Measurements from ENCODE around the gene ZNF521. TPM values are rescaled to one million over a fixed set of nuclear protein-coding genes. Genes with fewer than 3 reads are reported as not detected.

ZNF521 gene
- total RNA-seq, 1 experiment from 2014 or later = not detected

DNA sequence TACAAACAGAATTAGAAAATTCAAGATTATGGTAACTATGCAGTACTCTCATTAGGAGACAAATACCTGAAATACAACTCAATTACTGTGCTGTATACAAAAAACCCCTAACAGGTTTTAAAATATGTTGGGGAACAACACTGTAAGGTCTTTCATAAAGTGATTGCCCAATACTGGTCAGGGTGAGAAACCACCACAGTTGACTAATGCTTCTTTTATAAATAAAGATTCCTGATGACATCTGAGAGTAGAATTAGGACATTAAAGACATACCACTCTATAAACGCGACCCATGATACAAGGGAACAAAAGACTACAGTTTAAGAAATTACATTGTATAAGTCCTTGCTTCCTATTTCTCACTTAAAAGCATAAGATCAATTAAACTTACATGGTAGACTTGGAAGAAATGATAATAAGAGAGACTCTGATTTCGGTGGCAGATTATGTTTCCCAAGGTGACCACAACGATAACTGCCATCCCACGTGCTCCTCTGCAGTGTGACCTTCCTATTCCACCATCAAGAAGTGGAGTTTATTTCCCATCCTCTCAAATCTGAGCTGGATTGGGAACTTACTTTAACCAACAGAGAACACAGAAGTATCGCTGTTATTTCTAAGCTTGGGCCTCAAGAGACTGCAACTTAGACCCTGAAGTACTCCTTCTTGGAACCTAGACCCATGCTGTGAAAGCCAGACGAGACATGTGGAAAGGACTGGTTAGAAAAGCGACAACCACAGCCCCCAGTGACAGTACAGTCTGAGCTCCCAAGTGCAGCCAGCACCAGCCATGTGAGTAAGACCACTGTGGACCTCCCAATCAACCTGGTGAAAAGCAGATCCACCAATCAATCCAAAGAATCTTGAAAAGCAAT lies 52.3 kb downstream of the ZNF521 start:
- BruUV-seq (replicated peaks) = no TSS peak
- H3K27me3 ChIP-seq (replicated peaks; ENCODE audit: insufficient read depth, low read depth, low read length, poor library complexity) = no peaks in the 10 kb centered on the region
- no peak for TF ChIP-seq EZH2 (IDR thresholded peaks at IDR 0.05; ENCODE audit: borderline replicate concordance, low read depth, low read length, poor library complexity, severe bottlenecking)
- TF ChIP-seq, protein P1, sequence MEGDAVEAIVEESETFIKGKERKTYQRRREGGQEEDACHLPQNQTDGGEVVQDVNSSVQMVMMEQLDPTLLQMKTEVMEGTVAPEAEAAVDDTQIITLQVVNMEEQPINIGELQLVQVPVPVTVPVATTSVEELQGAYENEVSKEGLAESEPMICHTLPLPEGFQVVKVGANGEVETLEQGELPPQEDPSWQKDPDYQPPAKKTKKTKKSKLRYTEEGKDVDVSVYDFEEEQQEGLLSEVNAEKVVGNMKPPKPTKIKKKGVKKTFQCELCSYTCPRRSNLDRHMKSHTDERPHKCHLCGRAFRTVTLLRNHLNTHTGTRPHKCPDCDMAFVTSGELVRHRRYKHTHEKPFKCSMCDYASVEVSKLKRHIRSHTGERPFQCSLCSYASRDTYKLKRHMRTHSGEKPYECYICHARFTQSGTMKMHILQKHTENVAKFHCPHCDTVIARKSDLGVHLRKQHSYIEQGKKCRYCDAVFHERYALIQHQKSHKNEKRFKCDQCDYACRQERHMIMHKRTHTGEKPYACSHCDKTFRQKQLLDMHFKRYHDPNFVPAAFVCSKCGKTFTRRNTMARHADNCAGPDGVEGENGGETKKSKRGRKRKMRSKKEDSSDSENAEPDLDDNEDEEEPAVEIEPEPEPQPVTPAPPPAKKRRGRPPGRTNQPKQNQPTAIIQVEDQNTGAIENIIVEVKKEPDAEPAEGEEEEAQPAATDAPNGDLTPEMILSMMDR (conservative IDR thresholded peaks at IDR 0.05; ENCODE audit: low read depth, low read length) = no peak
- H3K4me1 ChIP-seq (ENCODE audit: insufficient read depth, low read length, poor library complexity, severe bottlenecking) = no peaks in the 10 kb centered on the region
- ChIA-PET CTCF (no interaction called here), POLR2A (ENCODE audit: low non-redundant PET) (no interaction called here)
- H3K4me3 ChIP-seq (ENCODE audit: low read depth, low read length, poor library complexity, severe bottlenecking) = no peak overlapping the region
- H3K9me3 ChIP-seq (ENCODE audit: low read depth, low read length, poor library complexity, severe bottlenecking) = no peaks in the 10 kb centered on the region
- DNase-seq (ENCODE audit: low spot score) = no peak
- no peaks in the 10 kb centered on the region for H3K36me3 ChIP-seq (ENCODE audit: insufficient read depth, low read length, poor library complexity, severe bottlenecking)
- intact Hi-C loops (cut with micrococcal nuclease; ENCODE audit: unreplicated experiment) = no loop called here
- no peak overlapping the region for H3K27ac ChIP-seq (ENCODE audit: low read depth, low read length, poor library complexity, severe bottlenecking)

DNA sequence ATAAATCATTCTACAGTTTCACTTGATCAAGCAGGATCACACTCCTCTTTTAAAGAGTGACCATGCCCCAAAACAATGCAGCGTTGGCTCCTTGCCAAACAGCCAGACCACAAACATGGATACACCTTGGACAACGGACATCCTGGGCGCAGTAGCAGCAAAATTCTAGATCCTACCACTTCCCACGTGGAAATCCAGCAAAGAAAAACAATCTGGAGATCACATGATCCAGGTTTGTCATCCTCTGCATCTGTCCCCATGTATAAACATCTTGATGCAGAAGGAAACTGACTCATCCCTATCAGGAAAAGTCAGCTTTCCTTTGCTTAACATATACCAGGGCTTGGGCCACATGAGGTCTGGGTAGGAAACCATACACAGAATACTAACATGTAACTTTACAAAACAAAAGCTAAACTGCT lies 53.1 kb downstream of the ZNF521 start:
- intact Hi-C loops (cut with micrococcal nuclease; ENCODE audit: unreplicated experiment) = no loop called here
- no peak for TF ChIP-seq EZH2 (IDR thresholded peaks at IDR 0.05; ENCODE audit: borderline replicate concordance, low read depth, low read length, poor library complexity, severe bottlenecking)
- TF ChIP-seq, protein P1 (conservative IDR thresholded peaks at IDR 0.05; ENCODE audit: low read depth, low read length) = no peak
- POLR2A ChIA-PET (ENCODE audit: low non-redundant PET) = no interaction called here
- no peak overlapping the region for H3K27ac ChIP-seq (ENCODE audit: low read depth, low read length, poor library complexity, severe bottlenecking)
- no peak overlapping the region for H3K4me3 ChIP-seq (ENCODE audit: low read depth, low read length, poor library complexity, severe bottlenecking)
- H3K4me1 ChIP-seq (ENCODE audit: insufficient read depth, low read length, poor library complexity, severe bottlenecking) = no peaks in the 10 kb centered on the region
- no TSS peak for BruUV-seq (replicated peaks)
- H3K9me3 ChIP-seq (ENCODE audit: low read depth, low read length, poor library complexity, severe bottlenecking) = no peaks in the 10 kb centered on the region
- no peaks in the 10 kb centered on the region for H3K27me3 ChIP-seq (replicated peaks; ENCODE audit: insufficient read depth, low read depth, low read length, poor library complexity)
- H3K36me3 ChIP-seq (ENCODE audit: insufficient read depth, low read length, poor library complexity, severe bottlenecking) = no peaks in the 10 kb centered on the region
- CTCF ChIA-PET = no interaction called here
- DNase-seq (ENCODE audit: low spot score) = no peak

DNA sequence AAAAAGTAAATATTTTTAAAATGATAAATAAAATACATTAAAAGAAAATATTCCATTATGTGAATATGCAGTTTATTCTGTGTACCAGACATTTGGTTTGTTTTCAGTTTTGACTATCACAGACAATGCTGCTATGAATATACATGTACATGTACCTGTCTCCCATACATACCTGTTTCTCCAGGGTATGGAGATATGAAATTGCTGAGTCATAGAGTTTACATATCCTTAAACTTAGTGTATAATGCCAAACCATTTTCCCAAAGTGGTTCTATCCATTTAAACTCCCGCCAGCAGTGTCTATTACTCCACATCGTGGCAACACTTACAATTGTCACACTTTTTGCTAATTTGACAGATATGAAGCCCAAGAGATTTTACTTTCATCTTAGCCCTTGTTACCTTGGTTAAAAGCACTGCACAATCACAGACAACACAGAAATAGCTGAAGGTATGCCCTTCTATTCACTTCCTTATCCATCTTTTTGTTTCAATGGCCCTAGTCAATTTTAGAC lies 56.3 kb downstream of the ZNF521 start:
- H3K36me3 ChIP-seq (ENCODE audit: insufficient read depth, low read length, poor library complexity, severe bottlenecking) = no peaks in the 10 kb centered on the region
- TF ChIP-seq EZH2 (IDR thresholded peaks at IDR 0.05; ENCODE audit: borderline replicate concordance, low read depth, low read length, poor library complexity, severe bottlenecking) = no peak
- TF ChIP-seq, protein P1 (conservative IDR thresholded peaks at IDR 0.05; ENCODE audit: low read depth, low read length) = no peak
- no TSS peak for BruUV-seq (replicated peaks)
- no peaks in the 10 kb centered on the region for H3K27me3 ChIP-seq (replicated peaks; ENCODE audit: insufficient read depth, low read depth, low read length, poor library complexity)
- H3K4me1 ChIP-seq (ENCODE audit: insufficient read depth, low read length, poor library complexity, severe bottlenecking) = no peaks in the 10 kb centered on the region
- H3K9me3 ChIP-seq (ENCODE audit: low read depth, low read length, poor library complexity, severe bottlenecking) = no peaks in the 10 kb centered on the region
- CTCF ChIA-PET = no interaction called here
- POLR2A ChIA-PET (ENCODE audit: low non-redundant PET) = no interaction called here
- intact Hi-C loops (cut with micrococcal nuclease; ENCODE audit: unreplicated experiment) = no loop called here
- H3K4me3 ChIP-seq (ENCODE audit: low read depth, low read length, poor library complexity, severe bottlenecking) = no peak overlapping the region
- no peak for DNase-seq (ENCODE audit: low spot score)
- no peak overlapping the region for H3K27ac ChIP-seq (ENCODE audit: low read depth, low read length, poor library complexity, severe bottlenecking)
